ENCODE data around the gene MTM1. TPM values are rescaled to one million over a fixed set of nuclear protein-coding genes. Genes with fewer than 3 reads are reported as not detected.
A peak's percentile ranks its signal among the peaks of the same experiment; 100 is the strongest.

Gene MTM1
- total and polyA plus RNA-seq, 8 donors, result 11.0 to 21.9 (median 13.6) TPM

- TF ChIP-seq, protein P1, sequence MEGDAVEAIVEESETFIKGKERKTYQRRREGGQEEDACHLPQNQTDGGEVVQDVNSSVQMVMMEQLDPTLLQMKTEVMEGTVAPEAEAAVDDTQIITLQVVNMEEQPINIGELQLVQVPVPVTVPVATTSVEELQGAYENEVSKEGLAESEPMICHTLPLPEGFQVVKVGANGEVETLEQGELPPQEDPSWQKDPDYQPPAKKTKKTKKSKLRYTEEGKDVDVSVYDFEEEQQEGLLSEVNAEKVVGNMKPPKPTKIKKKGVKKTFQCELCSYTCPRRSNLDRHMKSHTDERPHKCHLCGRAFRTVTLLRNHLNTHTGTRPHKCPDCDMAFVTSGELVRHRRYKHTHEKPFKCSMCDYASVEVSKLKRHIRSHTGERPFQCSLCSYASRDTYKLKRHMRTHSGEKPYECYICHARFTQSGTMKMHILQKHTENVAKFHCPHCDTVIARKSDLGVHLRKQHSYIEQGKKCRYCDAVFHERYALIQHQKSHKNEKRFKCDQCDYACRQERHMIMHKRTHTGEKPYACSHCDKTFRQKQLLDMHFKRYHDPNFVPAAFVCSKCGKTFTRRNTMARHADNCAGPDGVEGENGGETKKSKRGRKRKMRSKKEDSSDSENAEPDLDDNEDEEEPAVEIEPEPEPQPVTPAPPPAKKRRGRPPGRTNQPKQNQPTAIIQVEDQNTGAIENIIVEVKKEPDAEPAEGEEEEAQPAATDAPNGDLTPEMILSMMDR (IDR thresholded peaks at IDR 0.05), result no peak
- Histone ChIP-seq H3K27ac (peak overlapping the region; percentile 74 to 80), H3K27me3 (no peaks in the 10 kb centered on the region), H3K4me3 (peak overlapping the region in 1 of 2 donors; percentile 32), H3K9me3 (no peaks in the 10 kb centered on the region), H3K4me1 (peaks cover 0 to 9% of the 10 kb centered on the region in 2 donors), H3K36me3 (no peaks in the 10 kb centered on the region)
- intact Hi-C loops (cut with DNase I), result no loop called here
- ATAC-seq, result no peak
- DNase-seq, result no peak
Observed at GRCh38 chrX:150548251-150548650, 20.2 kb upstream of the MTM1 start.

DNA sequence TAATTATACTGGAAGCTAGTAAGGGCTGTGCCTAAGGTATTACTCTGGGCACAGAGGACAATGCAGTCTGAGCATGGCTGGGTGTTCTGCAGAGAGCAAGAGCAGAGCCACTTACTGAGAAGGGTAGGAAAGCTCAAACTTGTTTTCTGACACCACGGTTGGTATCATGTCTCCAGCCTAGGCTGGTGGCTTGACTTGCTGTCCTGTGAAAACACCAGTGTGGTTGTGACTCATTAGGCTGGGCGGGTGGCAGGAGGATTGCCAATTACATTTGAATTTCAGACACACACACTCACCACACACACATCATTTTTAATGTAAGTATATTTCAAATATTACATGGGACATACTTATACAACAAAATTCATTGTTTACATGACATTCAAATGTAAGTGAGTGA lies 19.7 kb upstream of the MTM1 start:
- peaks cover 0 to 9% of the 10 kb centered on the region in 2 donors for H3K4me1 ChIP-seq
- no peak overlapping the region for H3K27ac ChIP-seq
- no peak overlapping the region for H3K4me3 ChIP-seq
- intact Hi-C loops (cut with DNase I), result no loop called here
- DNase-seq (no peak), ATAC-seq (no peak)
- no peaks in the 10 kb centered on the region for H3K9me3 ChIP-seq
- no peaks in the 10 kb centered on the region for H3K36me3 ChIP-seq
- H3K27me3 ChIP-seq, result no peaks in the 10 kb centered on the region
- TF ChIP-seq, protein P1 (IDR thresholded peaks at IDR 0.05), result no peak

DNA sequence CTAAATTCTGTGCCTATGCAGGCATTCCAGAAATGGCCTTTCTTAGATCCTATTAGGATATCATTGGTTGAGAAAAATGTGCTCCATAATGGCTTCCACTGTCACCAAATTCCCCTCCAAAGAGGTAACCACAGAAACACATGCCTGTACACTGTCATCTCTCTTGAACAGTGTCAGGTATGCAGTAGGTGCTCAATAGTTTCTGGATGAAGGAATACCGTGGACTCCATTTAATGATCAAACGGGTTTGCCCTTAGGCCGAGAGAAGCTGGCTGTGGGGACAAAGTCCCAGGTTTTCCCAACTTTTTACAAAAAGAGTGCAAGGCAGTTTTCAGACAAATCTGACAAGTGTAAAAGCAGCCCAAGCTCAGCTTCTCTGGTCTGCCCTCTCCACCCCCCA lies 16.5 kb upstream of the MTM1 start:
- DNase-seq (no peak), ATAC-seq (no peak)
- Histone ChIP-seq H3K27ac (no peak overlapping the region), H3K4me3 (no peak overlapping the region), H3K27me3 (no peaks in the 10 kb centered on the region), H3K36me3 (no peaks in the 10 kb centered on the region), H3K4me1 (peaks cover 0 to 6% of the 10 kb centered on the region in 2 donors), H3K9me3 (no peaks in the 10 kb centered on the region)
- intact Hi-C loops (cut with DNase I), result no loop called here
- TF ChIP-seq, protein P1 (IDR thresholded peaks at IDR 0.05), result no peak

DNA sequence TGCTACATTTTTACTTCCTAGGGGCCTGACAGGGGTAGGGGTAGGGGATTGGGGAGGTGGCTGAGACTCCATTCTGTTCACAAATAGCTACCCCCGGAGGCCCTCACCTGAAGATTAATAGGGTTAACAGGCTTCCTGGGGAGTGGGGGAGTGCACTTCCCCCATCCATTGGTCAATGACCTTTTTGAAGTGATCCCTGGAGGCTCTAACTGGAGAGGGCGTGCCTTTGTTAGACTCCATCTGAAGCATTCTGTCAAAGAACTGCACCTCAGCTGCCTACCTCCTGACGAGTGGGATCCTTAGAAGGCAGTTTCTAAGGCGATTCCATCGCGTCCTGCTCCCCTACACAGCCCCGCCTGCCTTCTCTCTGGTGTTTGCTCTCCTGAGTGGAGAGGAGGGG lies 10.0 kb upstream of the MTM1 start:
- H3K4me1 ChIP-seq, result no peaks in the 10 kb centered on the region
- no peak overlapping the region for H3K27ac ChIP-seq
- intact Hi-C loops (cut with DNase I), result no loop called here
- no peaks in the 10 kb centered on the region for H3K27me3 ChIP-seq
- peak; percentile 17 for ATAC-seq
- TF ChIP-seq, protein P1 (IDR thresholded peaks at IDR 0.05), result no peak
- no peak overlapping the region for H3K4me3 ChIP-seq
- no peak for DNase-seq
- H3K9me3 ChIP-seq, result no peaks in the 10 kb centered on the region
- H3K36me3 ChIP-seq, result no peaks in the 10 kb centered on the region

DNA sequence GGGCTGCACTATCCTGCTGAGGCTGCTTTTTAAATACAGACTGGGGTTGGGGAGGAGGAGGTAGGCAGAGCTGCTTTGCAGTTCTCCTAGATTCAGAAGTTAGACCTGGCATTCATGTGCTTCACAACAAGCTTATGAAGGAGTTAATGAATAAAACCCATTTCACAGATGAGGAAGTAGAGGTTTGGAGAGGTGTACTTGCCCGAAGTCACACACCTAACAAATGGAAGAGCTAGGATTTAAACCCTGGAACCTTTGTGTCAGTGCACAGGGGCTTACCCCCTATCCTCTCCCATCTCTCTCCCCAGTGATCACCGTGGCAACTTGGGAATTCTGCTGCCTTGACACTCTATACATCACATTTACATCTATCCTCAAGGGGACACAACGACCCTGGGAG lies 3.6 kb upstream of the MTM1 start:
- intact Hi-C loops (cut with DNase I), result no loop called here
- TF ChIP-seq, protein P1 (IDR thresholded peaks at IDR 0.05), result no peak
- Histone ChIP-seq H3K4me1 (peaks cover 0 to 4% of the 10 kb centered on the region in 2 donors), H3K36me3 (no peaks in the 10 kb centered on the region), H3K9me3 (no peaks in the 10 kb centered on the region), H3K4me3 (no peak overlapping the region), H3K27me3 (no peaks in the 10 kb centered on the region), H3K27ac (no peak overlapping the region)
- ATAC-seq, result no peak
- no peak for DNase-seq
